ENCODE data around the gene SMC5.

- no peak for TF ChIP-seq CTCF (IDR thresholded peaks at IDR 0.05)
- TF ChIP-seq POLR2A (IDR thresholded peaks at IDR 0.05): no peak
These were observed 97.0 kb downstream of the SMC5 start for GRCh38 chr9:70355801-70356200.

Data from uterus (tissue), 2 donors.